HUDEP-2 (cell line): ENCODE data around the gene CIC.

Experiments
- DNase-seq, 76 experiments: peaks; one replicate each; lab custom pipeline; 2025; ENCODE audit not compliant: unreplicated experiment in 76 of 76; lab: John Stamatoyannopoulos, UW

The CIC gene

DNA sequence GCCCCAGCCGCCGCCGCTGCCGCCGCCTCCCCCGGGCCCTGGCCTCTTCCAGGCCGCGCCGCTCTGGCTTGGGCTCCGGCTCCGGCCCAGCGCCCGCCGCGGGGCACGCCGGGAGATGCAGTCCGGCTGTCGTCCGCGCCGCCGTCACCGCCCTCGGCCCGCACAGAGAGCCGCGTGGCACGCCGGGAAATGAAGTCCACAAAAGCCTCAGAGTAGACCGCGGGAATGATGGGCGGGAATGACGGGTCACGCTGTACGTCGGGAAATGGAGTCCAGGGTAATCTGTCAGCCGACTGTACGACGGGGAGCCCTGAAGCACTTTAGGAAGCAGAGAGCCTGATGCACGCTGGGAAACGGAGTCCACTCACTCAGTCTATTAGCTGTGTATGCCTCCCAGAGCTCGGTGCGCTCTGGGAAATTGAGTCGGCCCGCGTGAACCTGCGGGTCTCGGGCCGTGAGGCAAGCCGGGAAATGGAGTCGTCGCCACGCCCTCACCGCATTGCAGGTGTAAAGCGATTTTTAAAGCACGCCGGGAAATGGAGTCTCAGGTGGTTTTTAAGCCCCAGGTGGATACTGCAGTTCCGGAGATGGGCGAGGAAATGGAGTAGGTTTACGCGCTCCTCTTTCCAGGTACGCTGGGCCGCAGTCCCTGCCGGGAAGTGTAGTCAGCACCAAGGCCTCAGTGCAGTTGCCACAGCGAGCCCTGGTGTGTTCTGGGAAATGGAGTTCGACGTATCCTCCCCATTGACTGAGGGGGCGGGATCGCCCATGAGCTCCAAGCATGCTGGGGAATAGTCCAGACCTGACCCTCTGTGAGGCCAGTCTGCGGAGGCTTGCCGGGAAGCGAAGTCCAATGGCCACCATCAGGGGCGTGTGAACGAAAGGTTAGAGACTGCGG lies 26.3 kb upstream of the CIC start, which contains the start of gene GSK3A:
Gene GSK3A (minus strand): TSS at position 91 of the 898 bp plus-strand sequence. CDS start 137 bp downstream, outside the sequence.
- peak; percentile 84 to 100 (median 98) for DNase-seq

- peak in 74 of 76 experiments; percentile 73 to 97 (median 94) for DNase-seq
These were observed 24.5 kb upstream of the CIC start for GRCh38 chr19:42244347-42245220.

DNA sequence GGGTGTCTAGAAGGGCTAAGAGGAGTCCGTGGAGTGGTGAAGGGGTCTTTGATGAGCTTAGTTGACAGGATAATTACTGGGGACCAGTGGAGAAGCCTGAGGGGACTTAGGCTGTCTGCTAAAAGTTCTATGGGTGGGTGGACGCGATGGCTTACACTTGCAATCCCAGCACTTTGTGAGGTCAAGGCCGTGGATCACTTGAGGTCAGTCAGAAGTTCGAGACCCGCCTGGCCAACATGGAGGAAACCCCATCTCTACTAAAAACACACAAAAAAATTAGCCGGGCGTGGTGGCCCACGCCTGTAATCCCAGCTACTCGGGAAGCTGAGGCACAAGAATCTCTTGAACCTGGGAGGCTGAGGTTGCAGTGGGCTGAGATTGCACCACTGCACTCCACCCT lies 23.8 kb upstream of the CIC start:
- DNase-seq = no peak

DNA sequence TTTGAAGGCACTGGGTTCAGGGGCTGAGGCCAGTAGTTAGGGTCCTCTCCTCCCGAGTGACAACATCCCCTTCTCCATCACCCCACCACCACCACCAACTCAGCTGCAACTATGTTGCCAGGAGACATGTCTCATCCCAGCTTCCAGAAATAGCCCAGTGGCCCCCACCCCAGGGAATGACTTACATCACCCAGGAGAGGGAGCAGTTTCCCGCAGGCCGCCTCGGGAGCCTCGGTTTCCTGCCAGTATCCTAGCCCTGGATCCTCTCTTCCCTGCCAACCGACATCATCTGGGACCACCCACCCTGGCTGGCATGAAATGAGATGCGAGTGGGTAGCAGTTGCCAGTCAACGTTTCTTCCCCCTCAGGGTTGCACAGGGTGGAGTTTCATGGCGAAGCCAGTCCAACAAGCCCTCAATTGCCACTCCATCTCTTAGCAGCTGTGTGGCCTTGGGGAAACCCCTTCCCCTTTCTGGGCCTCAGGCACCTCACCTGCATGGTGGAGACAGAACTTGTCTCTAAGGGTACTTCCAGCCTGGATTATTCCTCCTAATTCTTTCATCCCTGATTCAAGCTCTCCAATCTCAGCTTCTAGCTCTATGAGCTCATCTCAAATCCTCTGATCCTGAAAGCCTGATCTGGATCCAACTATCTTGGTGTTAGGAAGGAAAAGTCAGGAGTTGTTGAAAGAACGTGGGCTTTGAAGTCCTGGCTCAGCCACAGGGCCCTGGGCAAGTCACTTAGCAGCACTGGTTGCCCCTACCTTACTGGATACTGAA lies 22.7 kb upstream of the CIC start:
- no peak for DNase-seq

- DNase-seq = peak in 32 of 76 experiments; percentile 12 to 78 (median 40)
These were observed 22.0 kb upstream of the CIC start for GRCh38 chr19:42246922-42247639.

DNA sequence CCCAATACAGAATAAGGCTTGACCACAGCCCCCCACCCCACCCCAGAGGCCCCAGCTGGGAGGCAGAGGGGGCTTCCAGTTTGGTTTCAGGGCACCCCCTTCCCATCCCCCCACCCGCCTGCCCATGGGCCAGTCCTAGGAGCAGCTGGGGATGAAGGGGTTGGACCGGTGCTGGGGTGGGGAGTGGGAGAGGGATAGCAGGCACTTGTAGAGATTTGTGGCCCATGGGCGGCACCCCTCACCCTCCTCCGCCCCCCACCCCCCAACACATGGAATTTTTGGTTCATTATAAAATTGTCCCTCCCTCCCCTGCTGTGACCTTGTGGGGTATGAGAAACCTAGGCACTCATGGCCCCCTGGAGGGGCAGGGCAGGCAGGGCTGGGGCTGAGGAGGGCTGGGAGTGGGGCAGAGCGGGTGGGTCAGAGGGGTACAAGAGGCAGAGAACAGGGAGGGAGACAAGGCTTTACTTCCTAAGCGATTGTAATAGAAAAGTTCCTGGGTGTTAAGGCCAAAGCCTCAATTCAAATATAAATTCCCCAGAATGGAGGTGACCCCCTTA lies 21.3 kb upstream of the CIC start:
- DNase-seq = no peak

GRCh38 chr19:42248270-42249148 lies 20.5 kb upstream of the CIC start:
- DNase-seq = no peak

DNA sequence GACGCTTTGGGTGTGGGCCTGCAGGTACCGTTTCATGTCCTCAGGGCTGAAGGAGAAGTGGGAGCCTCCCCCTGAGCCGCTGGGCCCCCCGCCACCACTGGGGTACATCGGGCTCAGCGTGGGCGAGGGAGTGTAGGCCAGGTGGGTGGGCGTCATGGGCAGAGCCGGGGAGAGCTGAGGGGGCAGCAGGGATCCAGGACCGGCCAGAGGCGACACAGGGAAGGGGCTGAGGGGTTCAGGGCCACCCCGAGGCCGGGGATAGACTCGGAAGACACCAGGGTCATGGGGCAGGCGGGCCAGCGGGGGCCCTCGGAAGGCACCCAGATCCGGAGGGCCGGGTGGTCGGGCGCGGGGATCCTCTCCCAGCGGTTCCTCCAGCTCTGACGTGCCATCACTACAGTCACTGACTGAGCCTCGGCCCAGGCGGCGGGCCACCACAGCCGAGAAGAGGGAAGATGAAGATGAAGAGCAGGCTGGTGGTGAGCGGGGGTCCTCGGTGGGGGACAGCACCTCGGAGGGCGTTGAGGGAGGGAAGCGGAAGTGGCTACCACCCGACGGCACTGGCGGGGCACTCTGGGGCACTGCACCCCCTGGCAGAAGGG lies 19.8 kb upstream of the CIC start:
- no peak for DNase-seq

- DNase-seq = no peak
These were observed 19.3 kb upstream of the CIC start for GRCh38 chr19:42249769-42250168.

GRCh38 chr19:42250183-42250665 lies 18.8 kb upstream of the CIC start:
- no peak for DNase-seq

- no peak for DNase-seq
These were observed 18.2 kb upstream of the CIC start for GRCh38 chr19:42250666-42251531.

GRCh38 chr19:42251572-42252358 lies 17.3 kb upstream of the CIC start:
- no peak for DNase-seq

DNA sequence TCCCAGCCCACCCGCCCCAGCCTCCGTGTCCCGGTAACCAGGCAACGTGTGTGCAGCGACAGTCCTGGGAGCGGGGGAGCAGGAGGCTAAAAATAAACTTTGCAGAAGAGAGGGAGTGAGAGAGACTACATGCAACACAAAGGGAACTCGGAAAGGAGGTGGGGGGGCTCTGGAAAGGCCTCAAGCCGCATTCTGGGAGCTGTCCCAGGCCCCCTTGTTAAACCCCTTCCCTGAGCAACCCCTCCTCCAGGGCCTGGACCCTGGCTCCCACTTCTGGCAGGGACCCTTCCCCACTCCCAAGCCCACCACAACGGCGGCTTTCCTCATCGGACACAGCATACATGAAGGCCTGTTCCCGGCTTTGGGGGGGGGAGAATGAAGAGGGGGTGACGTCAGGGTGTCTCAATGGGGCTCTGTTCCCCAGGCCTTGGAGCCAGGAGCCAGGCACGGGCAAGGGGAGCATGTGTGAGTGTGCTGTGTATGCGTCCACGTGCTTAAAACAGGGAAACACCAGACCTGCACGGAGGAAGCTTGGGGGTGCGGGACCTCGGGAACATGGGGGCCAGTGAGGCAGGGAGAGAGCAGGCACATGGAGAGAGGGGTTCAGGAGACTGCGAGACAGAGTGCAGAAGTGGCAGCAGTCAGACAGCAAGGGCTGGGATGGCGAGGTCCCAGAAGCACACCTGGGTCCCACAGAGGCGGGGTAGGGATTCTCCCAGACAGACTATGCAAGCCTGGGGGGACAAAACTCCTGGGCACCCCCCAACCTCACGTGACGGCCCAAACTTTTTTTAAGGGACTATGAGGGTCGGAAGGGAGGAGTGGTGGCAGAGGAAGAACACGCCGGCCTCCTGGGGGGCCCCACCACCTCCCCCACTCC lies 16.4 kb upstream of the CIC start:
- peak in 4 of 76 experiments; percentile 20 to 50 (median 24) for DNase-seq

DNA sequence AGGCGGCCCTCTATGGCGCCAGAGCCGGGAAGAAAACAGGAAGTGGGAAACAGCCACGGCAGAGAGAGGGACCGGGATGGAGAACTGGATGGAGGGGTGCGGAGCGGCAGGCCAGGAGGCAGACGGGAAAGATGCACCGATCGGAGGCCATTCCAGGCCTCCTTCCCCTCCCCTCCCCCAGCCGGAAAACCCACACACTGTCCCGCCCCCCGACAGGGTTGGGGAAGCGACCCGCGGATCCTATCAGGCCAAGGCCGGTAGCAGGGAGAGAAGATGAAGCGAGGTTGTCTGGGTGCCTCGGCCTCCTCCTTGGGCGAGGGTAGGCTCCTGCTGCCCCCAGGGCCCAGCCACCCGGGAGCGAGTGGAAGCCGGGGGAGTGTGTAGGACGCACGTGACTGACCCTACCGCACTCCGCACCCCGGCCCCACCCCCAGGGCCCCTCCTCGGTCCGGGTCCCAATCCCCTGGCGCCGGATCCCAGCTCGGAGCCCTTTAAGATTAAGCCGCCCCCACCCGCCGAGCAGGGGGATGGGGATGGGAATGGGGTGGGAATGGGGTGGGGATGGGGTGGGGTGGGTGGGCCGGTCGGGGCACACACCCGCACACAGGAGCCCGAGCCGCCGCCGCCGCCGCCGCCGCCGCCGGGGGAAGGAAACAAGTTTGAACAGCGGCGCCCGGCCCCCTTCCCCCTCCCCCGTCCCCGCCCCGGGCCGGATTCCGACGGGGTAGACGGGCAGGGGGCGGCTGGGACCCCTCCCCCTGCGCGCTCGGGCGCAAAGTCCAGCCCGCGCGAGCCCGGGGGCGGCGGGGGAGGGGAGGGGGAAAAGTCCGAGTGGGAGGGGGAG lies 15.6 kb upstream of the CIC start:
- DNase-seq = peak in 50 of 76 experiments; percentile 19 to 75 (median 54)
